CD4-positive, alpha-beta T cell treated with Interleukin-6 for 4 hours (primary cell): ENCODE results near the gene FXN.

Source experiments
- DNase-seq: peaks from one replicate; pipeline ENCODE4 v3.0.0-alpha.2; 2020; ENCODE audit warnings: mixed read lengths

FXN gene

DNA sequence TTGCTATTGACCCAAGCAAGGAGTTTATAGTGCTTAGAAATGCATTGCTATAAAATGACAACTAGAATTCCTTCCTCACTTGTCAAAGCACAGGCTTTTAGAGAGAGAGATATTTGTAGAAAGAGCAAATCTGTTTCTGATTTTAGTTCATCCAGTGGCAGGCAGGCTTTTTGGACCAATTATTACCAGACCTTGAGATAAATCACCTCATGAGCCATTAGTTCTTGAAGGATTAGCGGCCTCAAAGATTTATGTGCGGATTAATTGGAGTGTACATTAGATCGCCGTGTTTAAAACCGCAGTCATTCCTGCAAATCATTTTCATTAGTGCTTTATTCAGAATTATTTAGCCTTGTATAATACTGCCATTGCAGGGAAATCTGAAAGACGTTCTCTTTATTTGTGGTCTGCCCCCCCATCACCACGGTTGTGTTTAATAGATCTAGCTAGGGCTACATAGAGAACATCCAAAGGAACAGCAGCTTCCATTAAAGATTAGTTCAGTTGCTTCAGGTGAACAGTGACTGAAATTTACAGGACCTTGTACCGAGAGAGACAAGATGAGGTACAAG lies 109.7 kb downstream of the FXN start:
- no peak for DNase-seq

DNA sequence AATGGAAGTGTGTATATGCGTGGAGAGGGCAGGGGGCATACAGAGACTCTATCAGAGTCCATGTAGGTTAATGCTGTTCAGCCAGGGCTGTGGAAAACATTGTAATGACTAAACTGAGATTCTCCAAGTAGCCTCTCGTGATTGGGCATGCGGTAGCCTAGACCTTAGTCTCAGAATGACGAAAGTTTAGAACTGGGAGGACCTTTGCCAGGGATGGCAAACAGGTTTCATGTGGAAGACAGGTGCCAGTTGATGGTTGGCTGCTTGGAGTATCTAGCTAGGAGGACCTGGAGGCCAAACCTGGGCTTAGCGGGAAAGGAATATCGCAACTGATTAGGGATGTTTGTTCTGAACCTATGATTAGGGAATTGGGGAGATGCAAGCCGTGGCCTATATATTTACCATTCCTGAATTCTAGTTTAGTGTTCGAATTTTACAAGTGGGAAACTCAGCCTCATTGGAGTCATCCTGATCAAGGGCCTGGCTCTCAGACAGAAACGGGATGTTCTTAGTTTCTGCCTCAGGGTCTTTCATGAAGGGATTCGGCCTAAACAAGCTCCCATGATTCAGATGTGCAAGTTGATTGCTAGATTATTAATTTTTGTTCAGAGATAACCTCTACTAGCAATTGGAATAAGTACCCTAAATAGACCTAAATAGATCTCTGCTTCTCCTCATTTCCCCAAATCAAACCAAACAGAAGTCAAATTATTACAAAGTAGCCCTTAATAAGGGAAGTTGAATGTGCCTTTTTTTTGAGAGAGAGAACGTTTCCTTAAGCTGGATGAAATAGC lies 111.7 kb downstream of the FXN start:
- no peak for DNase-seq

DNA sequence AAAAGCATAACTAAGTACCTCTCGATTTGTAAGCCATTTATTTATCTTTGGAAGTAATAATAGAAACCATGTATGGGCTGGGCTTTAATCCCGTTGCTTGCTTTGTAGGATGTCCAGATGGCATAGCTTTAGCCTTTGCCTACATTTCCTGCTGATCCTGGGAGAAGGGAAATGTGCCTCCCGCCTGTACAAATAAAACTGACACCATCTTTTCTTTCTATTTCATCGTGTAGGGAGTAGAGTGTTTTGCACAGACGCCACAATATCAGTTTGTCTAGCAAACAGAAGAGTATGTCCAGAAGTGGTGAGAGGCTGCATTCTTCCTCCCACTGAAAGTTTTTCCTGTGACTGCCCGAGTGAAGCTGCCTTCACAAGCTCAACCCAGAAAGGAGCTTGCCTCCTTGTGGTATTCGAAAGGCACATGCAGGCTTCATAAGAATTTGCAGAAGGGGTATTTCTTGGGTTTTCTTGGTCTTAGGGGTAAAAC lies 113.8 kb downstream of the FXN start:
- no peak for DNase-seq
